Measurements from ENCODE around the gene REXO2.

Gene REXO2

GRCh38 chr11:114426280-114426679, 13.0 kb upstream of the REXO2 start:
- Histone ChIP-seq H3K4me3 (ENCODE audit: insufficient read length, low read depth) (no peak overlapping the region), H3K27me3 (ENCODE audit: insufficient read depth, insufficient read length) (no peaks in the 10 kb centered on the region), H3K4me1 (ENCODE audit: insufficient read depth, insufficient read length) (no peaks in the 10 kb centered on the region), H3K36me3 (ENCODE audit: insufficient read depth, insufficient read length, low read length) (no peaks in the 10 kb centered on the region), H3K9ac (ENCODE audit: insufficient read length, low read depth) (no peak overlapping the region), H3K9me3 (ENCODE audit: insufficient read depth, low read length) (0 out of 2 replicates have a peak, but pooled peaks cover 10% of the 10 kb centered on the region)
- TF ChIP-seq SUZ12 (IDR thresholded peaks at IDR 0.05; ENCODE audit: extremely low read depth, insufficient read depth, insufficient read length): no peak
- TF ChIP-seq ZNF274 (IDR thresholded peaks at IDR 0.05; ENCODE audit: low read depth, low read length): no peak
- TF ChIP-seq YY1 (IDR thresholded peaks at IDR 0.05; ENCODE audit: insufficient read depth, insufficient read length): no peak
- no peak for DNase-seq (ENCODE audit: low read depth, low spot score)

GRCh38 chr11:114430290-114430689, 9.0 kb upstream of the REXO2 start:
- Histone ChIP-seq H3K9ac (ENCODE audit: insufficient read length, low read depth) (no peak overlapping the region), H3K4me3 (ENCODE audit: insufficient read length, low read depth) (no peak overlapping the region), H3K9me3 (ENCODE audit: insufficient read depth, low read length) (0 out of 2 replicates have a peak, but pooled peaks cover 10% of the 10 kb centered on the region), H3K4me1 (ENCODE audit: insufficient read depth, insufficient read length) (no peaks in the 10 kb centered on the region), H3K36me3 (ENCODE audit: insufficient read depth, insufficient read length, low read length) (no peaks in the 10 kb centered on the region), H3K27me3 (ENCODE audit: insufficient read depth, insufficient read length) (no peaks in the 10 kb centered on the region)
- no peak for DNase-seq (ENCODE audit: low read depth, low spot score)
- TF ChIP-seq ZNF274 (IDR thresholded peaks at IDR 0.05; ENCODE audit: low read depth, low read length) (no peak), YY1 (IDR thresholded peaks at IDR 0.05; ENCODE audit: insufficient read depth, insufficient read length) (no peak), SUZ12 (IDR thresholded peaks at IDR 0.05; ENCODE audit: extremely low read depth, insufficient read depth, insufficient read length) (no peak)

- H3K36me3 ChIP-seq (ENCODE audit: insufficient read depth, insufficient read length, low read length): no peaks in the 10 kb centered on the region
- H3K4me3 ChIP-seq (ENCODE audit: insufficient read length, low read depth): no peak overlapping the region
- H3K27me3 ChIP-seq (ENCODE audit: insufficient read depth, insufficient read length): no peaks in the 10 kb centered on the region
- H3K9ac ChIP-seq (ENCODE audit: insufficient read length, low read depth): no peak overlapping the region
- DNase-seq (ENCODE audit: low read depth, low spot score): no peak
- no peak for TF ChIP-seq SUZ12 (IDR thresholded peaks at IDR 0.05; ENCODE audit: extremely low read depth, insufficient read depth, insufficient read length)
- no peak for TF ChIP-seq ZNF274 (IDR thresholded peaks at IDR 0.05; ENCODE audit: low read depth, low read length)
- no peaks in the 10 kb centered on the region for H3K4me1 ChIP-seq (ENCODE audit: insufficient read depth, insufficient read length)
- H3K9me3 ChIP-seq (ENCODE audit: insufficient read depth, low read length): 0 out of 2 replicates have a peak, but pooled peaks cover 10% of the 10 kb centered on the region
Measured at GRCh38 chr11:114432893-114433292, 6.4 kb upstream of the REXO2 start.

GRCh38 chr11:114433376-114433775, 5.9 kb upstream of the REXO2 start:
- DNase-seq (ENCODE audit: low read depth, low spot score): no peak
- Histone ChIP-seq H3K9ac (ENCODE audit: insufficient read length, low read depth) (no peak overlapping the region), H3K4me1 (ENCODE audit: insufficient read depth, insufficient read length) (no peaks in the 10 kb centered on the region), H3K9me3 (ENCODE audit: insufficient read depth, low read length) (0 out of 2 replicates have a peak, but pooled peaks cover 10% of the 10 kb centered on the region), H3K27me3 (ENCODE audit: insufficient read depth, insufficient read length) (no peaks in the 10 kb centered on the region), H3K36me3 (ENCODE audit: insufficient read depth, insufficient read length, low read length) (no peaks in the 10 kb centered on the region), H3K4me3 (ENCODE audit: insufficient read length, low read depth) (no peak overlapping the region)
- no peak for TF ChIP-seq YY1 (IDR thresholded peaks at IDR 0.05; ENCODE audit: insufficient read depth, insufficient read length)
- no peak for TF ChIP-seq ZNF274 (IDR thresholded peaks at IDR 0.05; ENCODE audit: low read depth, low read length)
- no peak for TF ChIP-seq SUZ12 (IDR thresholded peaks at IDR 0.05; ENCODE audit: extremely low read depth, insufficient read depth, insufficient read length)

- peak; percentile 56 for DNase-seq (ENCODE audit: low read depth, low spot score)
Measured at GRCh38 chr11:114438303-114438702, 964 bp upstream of the REXO2 start.

GRCh38 chr11:114440121-114440860, 1.0 kb downstream of the REXO2 start:
- DNase-seq (ENCODE audit: low read depth, low spot score): no peak

More at GRCh38 chr11:114438303-114438702, 964 bp upstream of the REXO2 start:
- Histone ChIP-seq H3K9me3 (ENCODE audit: insufficient read depth, low read length) (no peaks in the 10 kb centered on the region), H3K27me3 (ENCODE audit: insufficient read depth, insufficient read length) (no peaks in the 10 kb centered on the region), H3K4me3 (ENCODE audit: insufficient read length, low read depth) (no peak overlapping the region), H3K9ac (ENCODE audit: insufficient read length, low read depth) (no peak overlapping the region), H3K4me1 (ENCODE audit: insufficient read depth, insufficient read length) (no peaks in the 10 kb centered on the region), H3K36me3 (ENCODE audit: insufficient read depth, insufficient read length, low read length) (peaks cover 24% of the 10 kb centered on the region)
- TF ChIP-seq SUZ12 (IDR thresholded peaks at IDR 0.05; ENCODE audit: extremely low read depth, insufficient read depth, insufficient read length): no peak
- no peak for TF ChIP-seq YY1 (IDR thresholded peaks at IDR 0.05; ENCODE audit: insufficient read depth, insufficient read length)
- no peak for TF ChIP-seq ZNF274 (IDR thresholded peaks at IDR 0.05; ENCODE audit: low read depth, low read length)

GRCh38 chr11:114440971-114441763, 1.9 kb downstream of the REXO2 start:
- peak overlapping the region; percentile 96 for H3K4me3 ChIP-seq (ENCODE audit: insufficient read length, low read depth)
- H3K36me3 ChIP-seq (ENCODE audit: insufficient read depth, insufficient read length, low read length): peaks cover 51% of the 10 kb centered on the region
- H3K27me3 ChIP-seq (ENCODE audit: insufficient read depth, insufficient read length): no peaks in the 10 kb centered on the region
- peak overlapping the region; percentile 44 for H3K9ac ChIP-seq (ENCODE audit: insufficient read length, low read depth)
- no peak for DNase-seq (ENCODE audit: low read depth, low spot score)
- no peaks in the 10 kb centered on the region for H3K4me1 ChIP-seq (ENCODE audit: insufficient read depth, insufficient read length)
- no peak for TF ChIP-seq SUZ12 (IDR thresholded peaks at IDR 0.05; ENCODE audit: extremely low read depth, insufficient read depth, insufficient read length)
- no peak for TF ChIP-seq YY1 (IDR thresholded peaks at IDR 0.05; ENCODE audit: insufficient read depth, insufficient read length)
- no peak for TF ChIP-seq ZNF274 (IDR thresholded peaks at IDR 0.05; ENCODE audit: low read depth, low read length)
- H3K9me3 ChIP-seq (ENCODE audit: insufficient read depth, low read length): no peaks in the 10 kb centered on the region

More at GRCh38 chr11:114440121-114440860, 1.0 kb downstream of the REXO2 start:
- no peaks in the 10 kb centered on the region for H3K4me1 ChIP-seq (ENCODE audit: insufficient read depth, insufficient read length)
- H3K27me3 ChIP-seq (ENCODE audit: insufficient read depth, insufficient read length): no peaks in the 10 kb centered on the region
- no peak for TF ChIP-seq YY1 (IDR thresholded peaks at IDR 0.05; ENCODE audit: insufficient read depth, insufficient read length)
- no peak for TF ChIP-seq SUZ12 (IDR thresholded peaks at IDR 0.05; ENCODE audit: extremely low read depth, insufficient read depth, insufficient read length)
- no peak for TF ChIP-seq ZNF274 (IDR thresholded peaks at IDR 0.05; ENCODE audit: low read depth, low read length)
- no peaks in the 10 kb centered on the region for H3K9me3 ChIP-seq (ENCODE audit: insufficient read depth, low read length)
- H3K9ac ChIP-seq (ENCODE audit: insufficient read length, low read depth): peak overlapping the region; percentile 97
- peaks cover 43% of the 10 kb centered on the region for H3K36me3 ChIP-seq (ENCODE audit: insufficient read depth, insufficient read length, low read length)
- H3K4me3 ChIP-seq (ENCODE audit: insufficient read length, low read depth): peak overlapping the region; percentile 96
